Forelimb muscle (tissue), 1 donor: Measurements from ENCODE around the gene POMC. TPM values are rescaled to one million over a fixed set of nuclear protein-coding genes. Genes with fewer than 3 reads are reported as not detected.
"Not testable (repeated sequence)": the region's sequence is repeated elsewhere in the genome, so short reads cannot be mapped to it uniquely, and the experiment has no call there.

ENCODE experiments used
- DNase-seq: peaks from one replicate; pipeline ENCODE4 v3.0.0-alpha.2; 2013; ENCODE audit warnings: low read depth
- polyA plus RNA-seq: library from polyadenylated mRNA; unstranded; fragments of 120-200 nt; gene quantifications from one replicate; pipeline ENCODE4 v1.2.1, GENCODE V29; 2013; ENCODE audit not compliant: insufficient read length

Gene POMC
- polyA plus RNA-seq, result 2.5 TPM

DNA sequence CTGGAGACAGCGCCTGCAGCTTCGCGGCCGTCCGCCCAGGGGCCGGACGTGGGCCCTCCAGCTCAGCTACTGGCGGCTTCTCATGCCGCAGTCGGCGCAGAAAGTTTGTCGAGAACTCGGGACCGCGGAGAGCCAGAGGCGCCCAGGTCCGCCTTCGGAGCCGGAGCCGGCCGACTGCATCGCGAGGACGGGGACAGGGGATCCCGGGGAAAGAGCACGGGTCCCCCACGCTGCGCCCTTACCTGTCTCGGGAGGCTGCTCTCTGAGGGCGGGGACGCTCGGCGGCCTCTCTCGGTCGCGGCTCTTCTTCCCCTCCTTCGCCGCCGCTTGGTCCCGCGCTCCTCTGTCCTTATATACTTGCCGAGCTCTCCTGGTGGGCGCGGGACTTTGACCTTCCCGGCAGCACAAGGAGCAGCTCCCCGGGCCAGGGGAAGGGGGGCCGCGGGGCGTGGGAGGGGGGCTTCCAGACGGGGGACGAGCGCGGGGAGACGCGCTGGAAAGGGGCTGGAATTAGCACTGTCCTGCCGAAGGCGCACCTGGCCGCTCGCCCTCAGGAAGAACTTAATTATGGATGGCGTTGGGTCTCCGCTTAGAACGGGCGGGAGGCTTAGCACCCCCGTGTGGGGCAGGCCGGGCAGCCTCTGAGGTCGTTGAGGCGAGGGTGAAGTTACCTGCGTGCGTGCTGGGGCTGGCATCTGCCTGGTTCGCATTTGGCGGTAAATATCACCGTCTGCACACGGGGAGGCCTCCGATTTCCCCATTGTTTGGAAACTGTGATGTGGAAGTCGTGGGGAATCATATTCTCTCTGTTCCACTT lies at the start of gene POMC:
Gene POMC, minus strand, starts transcription at position 325 of the 817 bp plus-strand sequence. CDS start 3,808 bp downstream, outside the sequence.
- no peak for DNase-seq

DNA sequence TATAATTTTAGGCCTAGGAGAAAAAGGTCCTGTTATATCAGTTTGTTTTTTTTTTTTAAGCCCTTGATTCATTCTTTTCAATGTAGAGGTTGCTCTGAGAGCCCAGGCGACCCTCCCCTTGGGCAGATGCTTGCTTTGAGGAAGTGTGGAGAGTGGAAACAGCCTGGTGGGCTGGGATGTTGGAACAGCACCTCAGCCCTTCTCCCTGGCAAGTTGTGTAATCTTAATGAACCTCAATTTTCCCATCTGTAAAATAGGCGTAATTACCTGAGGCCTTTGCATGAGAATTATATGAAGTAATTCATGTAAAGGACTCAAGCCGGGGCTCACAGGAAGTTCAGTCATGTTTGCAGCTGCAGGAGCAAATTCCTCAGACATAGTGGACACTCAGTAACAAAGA lies 49.7 kb upstream of the POMC start:
- no peak for DNase-seq

DNA sequence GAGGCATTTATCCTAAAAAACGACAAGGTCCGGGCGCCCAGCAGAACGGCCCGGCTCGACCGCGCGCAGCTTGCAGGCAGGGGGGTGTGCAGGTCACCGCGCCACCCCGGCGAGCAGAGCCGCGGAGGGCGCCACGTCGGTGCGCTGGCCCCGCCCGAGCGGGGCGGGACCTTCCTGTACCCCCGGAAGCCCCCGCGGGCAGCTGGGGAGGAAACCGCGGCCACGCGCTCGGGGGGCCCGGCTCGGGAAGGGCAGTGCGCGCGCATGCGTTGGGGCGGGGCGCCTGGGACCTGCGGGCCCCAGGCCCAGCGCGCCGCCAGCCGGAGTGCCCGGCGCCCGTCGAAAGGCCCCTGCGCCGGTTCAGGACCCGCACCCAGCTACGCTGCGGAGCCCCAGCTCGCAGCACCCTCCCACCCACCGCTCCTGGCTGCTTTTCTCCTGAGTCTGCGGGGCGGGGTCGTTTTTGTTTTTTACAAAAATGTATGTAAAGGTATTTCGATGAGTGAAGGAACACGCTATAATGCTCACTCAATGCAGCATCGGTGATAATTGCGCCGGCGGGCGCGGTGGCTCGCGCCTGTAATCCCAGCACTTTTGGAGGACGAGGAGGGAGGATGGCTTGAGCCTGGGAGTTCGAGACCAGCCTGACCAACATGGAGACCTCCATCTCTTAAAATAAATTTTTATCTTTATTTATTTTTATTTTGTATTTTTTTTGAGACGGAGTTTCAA lies 47.7 kb upstream of the POMC start:
- peak; percentile 73 for DNase-seq

DNA sequence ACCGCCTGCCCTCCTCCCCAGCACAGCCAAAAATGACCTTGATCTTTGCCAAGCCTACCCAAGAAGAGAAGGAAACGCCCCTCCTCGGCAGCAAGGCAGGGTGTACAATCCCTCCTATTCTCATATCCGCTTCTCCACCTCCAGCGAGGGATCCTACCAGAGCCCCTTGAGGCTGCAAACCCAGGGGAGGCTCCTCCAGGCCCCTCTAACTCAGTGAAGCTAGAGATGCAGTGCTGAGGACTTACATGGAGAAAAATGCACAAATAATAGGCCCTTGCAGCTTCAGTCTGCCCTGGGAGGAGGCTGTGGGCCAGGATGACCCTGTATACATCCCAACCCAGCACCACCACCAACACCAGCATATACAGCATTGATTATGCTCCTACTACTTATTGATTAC lies 46.9 kb upstream of the POMC start:
- DNase-seq, result no peak

DNA sequence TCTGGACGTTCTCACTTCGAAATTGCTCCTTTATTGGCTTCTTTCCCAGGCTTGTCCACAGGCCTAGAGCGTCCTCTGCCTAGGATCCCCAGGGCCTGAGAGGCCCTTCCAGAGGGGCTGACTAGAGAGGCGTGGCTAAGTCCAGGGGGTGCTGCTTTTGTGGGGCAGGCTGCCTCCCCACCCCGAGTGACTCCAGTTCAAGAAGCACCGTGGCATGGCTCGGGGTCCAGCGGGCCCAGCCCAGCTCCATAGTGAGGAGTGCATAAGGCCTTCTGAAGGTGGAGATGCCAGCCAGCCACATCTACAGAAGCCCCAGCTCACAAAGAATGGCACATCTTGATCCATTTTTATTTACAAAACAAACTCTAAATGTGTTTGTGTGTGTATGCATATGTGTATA lies 44.8 kb upstream of the POMC start:
- DNase-seq, result no peak

DNA sequence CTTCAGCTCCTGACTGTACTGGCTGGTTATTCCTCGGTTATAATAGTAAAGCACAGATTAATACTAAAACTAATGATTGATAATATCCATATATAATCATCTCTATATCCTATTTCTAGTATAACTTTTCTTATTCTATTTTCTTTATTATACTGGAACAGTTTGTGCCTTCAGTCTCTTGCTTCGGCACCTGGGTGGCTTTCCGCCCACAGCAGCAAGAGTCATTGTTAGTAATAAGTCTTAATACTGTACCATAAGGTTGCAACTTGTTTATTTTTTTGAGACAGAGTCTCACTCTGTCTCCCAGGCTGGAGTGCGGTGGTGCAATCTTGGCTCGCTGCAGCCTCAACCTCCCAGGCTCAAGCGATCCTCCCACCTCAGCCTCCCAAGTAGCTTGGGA lies 42.5 kb upstream of the POMC start:
- not testable (repeated sequence) for DNase-seq

DNA sequence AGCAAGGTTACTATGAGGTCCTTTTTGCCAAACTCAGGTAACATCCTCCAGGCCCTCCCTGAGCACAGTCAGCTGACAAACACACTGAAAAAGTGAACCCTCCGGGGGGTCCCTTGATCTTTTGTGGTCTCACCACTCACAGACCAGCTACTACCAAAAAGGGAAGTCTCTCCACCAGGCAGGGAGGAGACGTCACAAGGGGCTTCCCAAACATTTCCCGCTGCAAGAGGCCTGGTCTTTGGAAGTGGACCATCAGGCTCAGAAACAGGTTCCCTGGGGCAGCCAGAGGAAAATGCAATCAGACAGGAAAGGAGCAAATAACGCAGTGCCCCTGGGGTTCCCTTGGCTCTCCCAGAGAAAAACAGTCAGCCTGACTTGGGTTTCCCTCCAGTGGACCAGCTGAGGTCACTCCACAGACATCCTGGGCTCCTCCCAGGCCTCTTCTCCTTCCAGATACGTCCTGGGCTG lies 38.7 kb upstream of the POMC start:
- no peak for DNase-seq

DNA sequence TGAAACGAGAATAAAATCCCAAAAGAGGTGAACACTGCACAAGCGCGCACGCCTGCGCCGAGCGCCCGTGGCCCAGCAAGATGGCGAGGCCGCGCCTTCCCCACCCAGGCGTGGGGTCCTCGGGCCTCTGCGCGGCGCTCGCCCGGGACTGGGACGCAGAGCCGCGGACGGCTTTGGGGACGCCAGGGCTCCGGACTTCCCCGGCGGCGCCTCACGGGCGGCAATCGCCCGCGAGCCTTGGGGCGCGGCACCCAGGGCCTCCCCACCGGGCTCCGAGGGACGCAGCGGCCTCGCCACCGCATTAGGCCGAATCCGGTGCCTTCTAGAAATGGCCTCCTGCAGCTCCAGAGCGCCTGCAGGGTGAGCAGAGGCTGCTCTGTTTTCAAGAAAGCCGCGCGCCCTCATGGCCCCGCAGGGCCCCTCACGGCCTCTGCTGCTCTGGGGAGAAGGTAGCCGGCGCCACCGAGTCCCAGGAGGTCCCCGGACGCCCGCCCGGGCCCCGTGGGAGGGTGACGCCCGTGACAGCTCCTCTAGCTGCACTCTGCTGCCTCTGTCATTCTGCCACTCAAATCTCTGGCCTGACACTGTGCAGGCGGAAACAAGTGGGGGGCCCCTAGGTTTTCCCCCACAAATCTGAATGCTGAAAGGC lies 35.9 kb upstream of the POMC start:
- no peak for DNase-seq

DNA sequence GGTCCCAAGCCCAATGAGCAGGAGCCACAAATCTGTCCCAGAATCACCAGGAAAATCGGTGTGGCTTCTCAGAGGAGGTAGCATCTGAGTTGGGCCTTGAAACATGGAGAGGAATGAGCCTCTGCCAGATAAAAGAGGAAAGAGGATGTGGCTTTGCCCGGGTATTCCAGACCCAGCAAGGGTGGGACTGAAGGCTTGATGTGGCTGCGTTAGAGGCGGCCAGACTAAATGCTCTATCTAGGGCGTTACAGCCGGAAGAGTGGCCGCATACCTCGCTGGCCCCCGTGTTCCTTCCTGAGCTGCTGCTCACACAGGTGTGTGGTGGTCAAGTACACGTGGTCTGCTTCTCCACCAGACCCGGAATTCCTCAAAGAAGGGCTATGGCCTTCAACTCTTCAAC lies 33.9 kb upstream of the POMC start:
- DNase-seq, result no peak

DNA sequence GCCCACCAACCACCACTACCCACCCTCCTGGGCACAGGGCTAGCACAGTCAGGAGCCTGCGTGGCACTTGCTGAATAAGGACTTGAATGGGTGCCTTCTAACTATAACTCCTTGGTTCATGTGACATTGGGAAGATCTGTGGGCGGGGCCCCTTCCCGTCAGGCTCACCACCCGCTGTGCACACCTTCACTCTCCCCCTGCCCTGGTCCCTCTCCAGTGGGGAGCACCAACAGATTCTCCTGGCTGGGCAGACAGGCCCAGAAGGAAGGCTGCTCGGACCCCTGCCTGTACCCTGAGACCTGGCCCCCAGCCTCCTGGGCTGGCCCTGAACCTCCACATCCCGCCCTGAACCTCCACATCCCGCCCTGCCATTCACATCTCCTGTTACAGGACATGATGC lies 33.4 kb upstream of the POMC start:
- DNase-seq, result no peak

DNA sequence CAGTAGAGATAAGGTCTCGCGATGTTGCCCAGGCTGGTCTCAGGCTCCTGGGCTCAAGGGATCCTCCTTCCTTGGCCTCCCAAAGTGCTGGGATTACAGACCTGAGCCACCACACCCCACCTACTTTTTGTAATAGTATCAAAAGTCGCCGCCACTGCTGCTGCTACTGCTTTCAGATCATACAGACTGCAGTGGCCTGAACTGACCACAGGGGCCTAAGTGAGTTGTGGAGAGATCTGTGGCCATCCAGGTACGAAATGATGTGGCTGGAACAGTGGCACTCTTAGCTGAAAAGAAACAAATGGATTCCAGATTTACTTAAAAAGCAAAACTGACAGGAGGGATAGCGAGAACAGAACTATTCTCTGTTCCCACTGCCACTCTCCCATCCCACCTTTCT lies 32.9 kb upstream of the POMC start:
- no peak for DNase-seq

DNA sequence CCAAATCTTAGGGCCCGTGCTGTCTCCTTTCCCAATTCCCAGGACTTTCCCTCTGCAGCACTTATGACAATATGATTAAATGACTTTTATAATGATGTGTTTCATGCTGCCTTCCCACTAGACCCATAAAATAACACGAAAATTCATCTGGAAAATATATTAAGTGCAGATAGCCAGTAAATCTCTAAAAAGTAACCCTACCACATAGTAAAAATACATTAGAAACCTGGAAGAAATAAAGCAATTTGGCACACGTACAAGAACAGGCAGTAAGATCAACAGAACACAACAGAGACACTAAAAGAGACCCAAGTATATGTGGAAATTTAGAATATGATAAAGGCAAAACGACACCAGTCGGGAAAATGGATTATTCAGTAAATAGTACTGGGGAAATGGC lies 30.2 kb upstream of the POMC start:
- DNase-seq, result no peak

DNA sequence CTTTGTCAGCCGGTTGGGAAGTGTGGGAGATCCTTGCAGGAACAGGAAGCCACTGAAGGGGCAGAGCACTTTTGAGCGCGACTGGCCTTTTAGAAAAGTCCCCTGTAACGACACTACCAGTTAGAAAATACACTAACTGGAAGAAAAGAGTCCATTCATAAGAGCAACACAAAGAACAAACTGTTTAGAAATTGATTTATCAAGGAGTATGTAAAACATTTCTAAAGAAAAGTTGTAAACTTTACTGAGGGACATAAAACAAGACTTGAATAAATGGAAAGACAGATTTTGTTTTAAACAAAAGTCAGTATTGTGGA lies 29.8 kb upstream of the POMC start:
- no peak for DNase-seq

DNA sequence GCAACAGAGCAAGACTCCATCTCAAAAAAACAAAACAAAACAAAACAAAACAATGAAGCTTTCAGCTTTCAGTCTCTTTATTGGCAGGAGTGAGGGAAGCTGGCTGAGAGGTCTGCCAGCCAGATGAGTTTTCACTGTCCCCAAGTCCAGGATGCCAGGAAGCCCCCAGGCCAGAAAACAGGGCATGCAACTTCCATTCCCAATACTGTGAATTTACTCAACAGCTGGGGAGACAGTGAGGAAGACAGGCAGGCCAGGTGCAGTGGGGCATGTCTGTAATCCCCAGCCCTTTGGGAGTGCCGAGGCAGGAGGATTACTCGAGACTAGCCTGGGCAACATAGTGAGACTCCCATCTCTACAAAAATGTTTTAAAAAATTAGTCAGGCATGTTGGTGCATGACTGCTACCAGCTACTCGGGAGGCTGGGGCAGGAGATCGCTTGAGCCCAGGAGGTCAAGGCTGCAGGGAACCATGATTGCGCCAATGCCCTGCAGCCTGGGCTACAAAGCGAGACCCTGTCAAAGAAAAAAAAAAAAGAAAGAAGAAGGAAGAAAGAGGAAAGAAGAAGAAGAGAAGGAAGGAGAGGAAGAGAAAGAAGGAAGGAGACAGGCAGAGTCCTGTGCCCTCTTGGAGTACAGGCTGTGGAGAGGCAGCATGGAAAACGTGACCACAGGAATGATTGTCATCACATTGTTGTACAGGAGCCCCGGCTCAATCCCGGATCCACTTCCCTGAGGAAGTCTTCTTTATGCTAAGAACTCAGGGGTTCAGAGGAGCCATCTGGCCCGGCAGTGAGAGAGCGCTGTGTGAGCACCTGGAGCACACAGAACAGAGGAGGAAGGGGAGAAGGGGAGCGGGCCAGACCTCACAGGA lies 29.2 kb upstream of the POMC start:
- DNase-seq, result no peak

DNA sequence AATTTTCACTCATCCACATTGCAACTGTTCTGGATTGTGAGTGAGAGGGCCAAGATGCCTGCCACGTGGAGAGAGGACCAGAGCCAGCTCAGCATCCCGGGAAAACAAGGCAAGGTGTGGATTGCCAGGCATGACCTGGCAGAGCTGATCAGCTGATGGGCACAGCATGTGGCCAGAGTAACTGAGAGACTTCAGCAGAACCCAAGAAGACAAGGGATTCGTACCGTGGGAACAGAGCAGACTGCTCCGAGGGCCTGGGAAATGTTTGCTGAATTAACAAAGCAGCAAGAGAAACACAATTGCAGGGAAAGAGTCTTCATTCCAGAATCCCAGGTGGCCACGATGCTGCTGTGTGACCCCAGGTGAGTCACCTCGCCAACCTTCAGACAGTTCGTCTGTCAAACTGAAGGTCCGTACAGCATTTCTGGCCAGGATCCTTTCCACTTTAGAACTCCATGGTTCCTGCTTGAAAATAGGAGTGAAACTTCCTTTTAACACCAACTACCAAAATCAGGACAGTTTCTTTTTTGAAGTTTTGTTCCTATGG lies 26.3 kb upstream of the POMC start:
- no peak for DNase-seq

DNA sequence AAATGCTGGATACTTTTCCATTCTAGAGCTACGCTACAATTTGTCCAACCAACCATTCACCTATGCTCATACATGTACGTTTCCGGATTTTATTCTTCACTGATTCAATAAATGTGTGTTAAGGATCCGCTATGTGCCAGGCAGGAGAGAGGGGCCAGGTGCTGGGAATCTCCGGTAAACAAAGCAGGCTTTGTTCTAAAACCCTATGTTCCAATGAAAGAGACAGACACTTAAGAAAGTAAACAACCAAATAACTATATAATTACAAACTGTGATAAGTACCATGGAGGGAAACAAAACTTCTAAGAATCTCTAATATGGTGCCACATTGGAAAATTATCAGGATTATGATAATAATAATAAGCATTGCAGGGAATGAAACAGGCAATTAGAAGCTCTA lies 22.2 kb upstream of the POMC start:
- no peak for DNase-seq

DNA sequence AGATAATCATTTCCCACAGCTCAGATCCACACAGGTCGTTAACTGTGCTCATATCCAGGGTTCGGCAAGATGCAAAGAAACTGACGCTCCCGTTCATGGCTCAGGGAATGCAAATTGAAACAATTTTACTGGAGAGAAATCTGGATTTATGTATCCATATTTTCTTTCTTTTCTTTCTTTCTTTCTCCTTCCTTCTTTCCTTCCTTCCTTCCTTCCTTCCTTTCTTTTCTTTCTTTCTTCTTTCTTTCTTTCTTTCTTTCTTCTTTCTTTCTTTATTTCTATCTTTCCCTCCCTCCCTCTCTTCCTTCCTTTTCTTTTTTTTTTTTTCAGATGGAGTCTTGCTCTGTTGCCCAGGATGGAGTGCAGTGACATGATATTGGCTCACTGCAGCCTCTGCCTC lies 20.0 kb upstream of the POMC start:
- no peak for DNase-seq

DNA sequence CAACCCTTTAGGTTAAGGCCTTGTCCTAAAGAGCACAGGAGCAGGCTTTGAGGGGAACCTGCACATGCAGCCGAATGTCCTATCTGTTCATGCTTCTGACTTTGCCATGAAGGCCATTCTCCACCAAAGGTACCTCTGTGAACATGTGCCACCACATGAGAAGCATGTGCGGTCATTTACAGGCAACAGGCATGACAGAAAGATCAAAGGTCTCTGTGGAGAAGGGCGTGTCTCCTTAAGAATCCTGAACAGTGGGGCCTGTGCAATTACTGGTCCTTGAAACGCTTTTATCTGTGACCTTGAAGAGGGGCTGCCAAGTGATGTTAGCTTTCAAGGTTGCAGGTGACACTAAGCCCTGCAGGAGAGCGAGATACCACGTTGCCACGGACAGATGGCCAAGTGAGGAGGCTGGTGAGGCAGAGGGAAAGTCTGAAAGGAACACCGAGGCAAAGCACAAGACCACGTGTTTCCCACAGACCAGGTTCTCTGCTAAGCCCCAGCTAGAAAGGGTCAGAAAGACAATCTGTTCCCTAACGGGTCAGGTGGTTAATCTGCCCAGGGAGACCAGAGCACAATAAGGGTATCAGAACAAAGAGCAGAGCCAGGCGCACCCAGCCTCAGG lies 19.5 kb upstream of the POMC start:
- no peak for DNase-seq

DNA sequence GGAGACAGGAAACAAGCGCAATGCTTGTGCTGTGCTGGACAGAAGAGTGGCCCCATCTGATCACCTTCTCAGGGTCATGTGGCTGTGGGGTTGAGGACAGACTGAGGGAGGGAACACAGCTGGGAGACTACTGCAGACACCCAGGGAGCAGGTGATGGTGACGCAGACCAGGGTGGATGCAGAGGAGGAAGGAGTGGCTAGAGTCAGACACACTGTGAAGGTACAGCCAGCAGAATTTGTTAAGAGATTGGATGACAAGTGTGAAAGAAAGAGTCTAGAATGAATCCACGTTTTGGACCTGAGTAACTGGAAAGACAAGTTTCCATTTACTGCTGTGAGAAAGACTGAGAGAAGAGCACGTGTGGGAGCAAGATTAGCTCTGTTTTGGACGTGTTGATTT lies 15.9 kb upstream of the POMC start:
- DNase-seq, result no peak

DNA sequence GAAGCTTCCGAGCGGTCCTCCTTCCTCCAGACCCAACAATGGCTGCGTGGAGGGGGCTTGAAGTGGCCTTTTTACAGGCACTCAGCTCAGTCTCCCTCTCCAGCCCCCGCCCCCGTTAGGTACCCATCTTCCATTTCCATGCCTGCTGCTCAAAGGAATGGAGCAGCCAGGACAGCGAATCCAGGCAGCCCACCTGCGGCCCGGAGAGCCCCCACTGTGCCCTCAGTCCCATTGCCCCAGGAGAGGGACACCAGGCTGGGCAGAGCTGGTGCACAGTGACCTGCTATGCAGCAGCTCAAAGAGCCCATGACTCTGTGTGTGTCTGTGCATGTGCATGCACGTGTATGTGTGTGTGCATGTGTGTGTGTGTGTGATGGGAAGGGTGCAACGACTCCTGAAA lies 10.6 kb upstream of the POMC start:
- DNase-seq, result no peak

DNA sequence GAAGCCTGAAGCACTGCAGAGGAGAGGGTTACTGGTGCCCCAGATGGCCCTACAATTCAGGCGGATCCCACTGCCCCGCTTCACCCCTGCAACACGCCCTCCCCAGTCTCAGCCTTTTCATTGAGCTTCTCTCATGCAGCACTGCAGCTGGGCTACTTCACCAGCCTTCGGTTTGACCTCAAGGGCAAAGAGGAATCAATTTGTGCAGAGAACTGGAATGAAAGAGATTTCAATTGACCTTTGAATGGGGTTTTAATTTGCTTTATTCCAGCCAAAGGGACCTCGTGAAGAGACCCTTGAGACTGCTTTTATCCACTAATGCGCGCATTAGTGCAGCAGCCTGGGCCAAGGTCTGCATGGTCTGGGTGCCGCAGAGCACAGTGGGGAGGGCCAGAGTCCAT lies 8.8 kb upstream of the POMC start:
- DNase-seq, result no peak
